ENCODE measurements around the gene RGCC.
A peak's percentile ranks its signal among the peaks of the same experiment; 100 is the strongest.
"Not testable (repeated sequence)": the region's sequence is repeated elsewhere in the genome, so short reads cannot be mapped to it uniquely, and the experiment has no call there.

The RGCC gene

DNA sequence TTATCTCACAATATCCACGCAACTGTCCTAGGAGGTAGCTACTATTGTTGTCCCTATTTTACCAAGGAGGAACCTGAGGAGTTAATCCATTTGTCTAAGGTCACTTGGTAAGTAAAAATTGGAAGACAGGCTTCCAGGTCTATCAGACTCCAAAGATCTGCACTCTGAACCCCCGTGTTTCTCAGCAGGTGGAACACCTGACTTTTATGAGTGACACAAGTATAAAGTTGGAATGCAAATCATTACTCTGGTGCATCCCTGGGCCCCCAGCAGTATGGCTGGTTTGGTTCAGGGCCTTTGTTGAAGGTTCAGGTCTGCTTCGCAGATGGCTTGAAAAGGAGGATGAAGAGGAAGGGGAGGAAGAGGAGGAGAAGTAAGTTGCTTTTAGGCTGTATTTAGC is 46.0 kb downstream of the RGCC start:
- no peak for DNase-seq (ENCODE audit: low read depth)
- no peak overlapping the region for H3K4me3 ChIP-seq (ENCODE audit: low read depth, low read length)
- TF ChIP-seq, protein P1, sequence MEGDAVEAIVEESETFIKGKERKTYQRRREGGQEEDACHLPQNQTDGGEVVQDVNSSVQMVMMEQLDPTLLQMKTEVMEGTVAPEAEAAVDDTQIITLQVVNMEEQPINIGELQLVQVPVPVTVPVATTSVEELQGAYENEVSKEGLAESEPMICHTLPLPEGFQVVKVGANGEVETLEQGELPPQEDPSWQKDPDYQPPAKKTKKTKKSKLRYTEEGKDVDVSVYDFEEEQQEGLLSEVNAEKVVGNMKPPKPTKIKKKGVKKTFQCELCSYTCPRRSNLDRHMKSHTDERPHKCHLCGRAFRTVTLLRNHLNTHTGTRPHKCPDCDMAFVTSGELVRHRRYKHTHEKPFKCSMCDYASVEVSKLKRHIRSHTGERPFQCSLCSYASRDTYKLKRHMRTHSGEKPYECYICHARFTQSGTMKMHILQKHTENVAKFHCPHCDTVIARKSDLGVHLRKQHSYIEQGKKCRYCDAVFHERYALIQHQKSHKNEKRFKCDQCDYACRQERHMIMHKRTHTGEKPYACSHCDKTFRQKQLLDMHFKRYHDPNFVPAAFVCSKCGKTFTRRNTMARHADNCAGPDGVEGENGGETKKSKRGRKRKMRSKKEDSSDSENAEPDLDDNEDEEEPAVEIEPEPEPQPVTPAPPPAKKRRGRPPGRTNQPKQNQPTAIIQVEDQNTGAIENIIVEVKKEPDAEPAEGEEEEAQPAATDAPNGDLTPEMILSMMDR (conservative IDR thresholded peaks at IDR 0.05; ENCODE audit: low read depth, low read length): no peak

DNA sequence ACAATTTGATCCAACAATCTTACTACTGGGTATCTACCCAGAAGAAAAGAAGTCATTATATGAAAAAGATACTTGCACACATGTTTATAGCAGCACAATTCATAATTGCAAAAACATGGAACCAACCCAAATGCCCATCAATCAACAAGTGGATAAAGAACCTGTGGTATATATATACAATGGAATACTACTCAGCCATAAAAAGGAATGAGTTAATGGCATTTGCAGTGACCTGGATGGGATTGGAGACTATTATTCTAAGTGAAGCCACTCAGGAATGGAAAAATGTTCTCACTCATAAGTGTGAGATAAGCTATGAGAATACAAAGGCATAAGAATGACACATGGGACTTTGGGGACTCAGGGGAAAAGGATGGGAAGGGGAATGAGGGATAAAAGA is 47.3 kb downstream of the RGCC start:
- H3K4me3 ChIP-seq (ENCODE audit: low read depth, low read length); DNase-seq (ENCODE audit: low read depth): not testable (repeated sequence)

DNA sequence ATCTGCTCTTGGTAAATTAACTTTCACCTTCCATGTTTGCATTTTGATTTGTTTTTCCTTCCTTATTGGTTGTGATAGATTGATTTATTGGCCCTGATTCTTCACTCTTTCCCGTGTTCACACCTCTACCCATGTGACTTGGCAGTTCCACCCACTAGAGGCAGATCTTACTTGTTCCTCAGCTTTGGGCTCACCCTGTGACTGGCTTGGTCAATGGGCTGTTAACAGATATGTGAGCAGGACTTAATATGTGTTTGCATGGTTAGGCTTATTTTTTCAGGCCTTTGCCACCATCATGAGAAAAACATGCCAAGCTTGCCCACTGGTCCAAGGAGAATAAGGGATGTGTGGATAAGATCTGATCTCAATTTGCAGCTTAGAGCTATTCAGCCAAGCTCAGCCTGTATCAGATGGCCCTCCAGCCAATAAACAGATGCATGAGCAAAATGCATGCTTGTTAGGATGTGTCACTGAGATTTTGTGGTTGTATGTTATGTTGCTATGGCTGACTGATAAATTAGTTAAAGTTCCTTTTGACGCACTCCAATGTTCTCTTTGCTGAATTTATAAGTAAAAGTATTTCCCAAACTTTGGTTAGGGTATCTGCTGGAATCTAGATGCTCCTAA is 48.0 kb downstream of the RGCC start:
- peak; percentile 91 for DNase-seq (ENCODE audit: low read depth)
- no peak overlapping the region for H3K4me3 ChIP-seq (ENCODE audit: low read depth, low read length)
- TF ChIP-seq, protein P1 (conservative IDR thresholded peaks at IDR 0.05; ENCODE audit: low read depth, low read length): no peak

- TF ChIP-seq, protein P1 (conservative IDR thresholded peaks at IDR 0.05; ENCODE audit: low read depth, low read length): no peak
- no peak for DNase-seq (ENCODE audit: low read depth)
- no peak overlapping the region for H3K4me3 ChIP-seq (ENCODE audit: low read depth, low read length)
Measured at GRCh38 chr13:41506312-41506711, 49.0 kb downstream of the RGCC start.

GRCh38 chr13:41509971-41510370 is 52.6 kb downstream of the RGCC start:
- TF ChIP-seq, protein P1 (conservative IDR thresholded peaks at IDR 0.05; ENCODE audit: low read depth, low read length): no peak
- no peak overlapping the region for H3K4me3 ChIP-seq (ENCODE audit: low read depth, low read length)
- DNase-seq (ENCODE audit: low read depth): no peak

DNA sequence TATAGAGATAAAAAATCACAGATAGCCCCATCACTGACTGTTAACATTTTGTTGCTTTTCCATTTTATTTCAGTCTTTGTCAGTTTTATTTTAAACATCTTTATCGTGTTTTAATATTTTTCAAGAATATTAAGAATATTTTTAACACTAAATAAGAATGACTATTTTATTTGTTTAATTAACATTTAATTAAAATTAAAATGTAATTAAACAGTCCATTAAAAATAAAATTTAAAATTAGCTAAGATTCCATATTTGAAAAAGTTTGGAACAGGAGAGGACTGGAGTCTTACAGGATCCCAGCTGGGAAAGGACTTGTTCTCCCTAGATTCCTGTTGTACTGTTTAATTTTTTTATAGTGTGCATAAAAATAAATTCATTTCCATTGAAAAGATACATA is 54.5 kb downstream of the RGCC start:
- no peak overlapping the region for H3K4me3 ChIP-seq (ENCODE audit: low read depth, low read length)
- TF ChIP-seq, protein P1 (conservative IDR thresholded peaks at IDR 0.05; ENCODE audit: low read depth, low read length): no peak
- no peak for DNase-seq (ENCODE audit: low read depth)

- H3K4me3 ChIP-seq (ENCODE audit: low read depth, low read length): no peak overlapping the region
- TF ChIP-seq, protein P1 (conservative IDR thresholded peaks at IDR 0.05; ENCODE audit: low read depth, low read length): no peak
- no peak for DNase-seq (ENCODE audit: low read depth)
Measured at GRCh38 chr13:41512441-41512840, 55.1 kb downstream of the RGCC start.

Data from choroid plexus epithelial cell (primary cell).